CD4-positive, alpha-beta T cell treated with Interferon alpha-2 for 1 hour (primary cell): Measurements from ENCODE around the gene KRT86.
"Not testable (repeated sequence)": the region's sequence is repeated elsewhere in the genome, so short reads cannot be mapped to it uniquely, and the experiment has no call there.

Experiments
- DNase-seq, 2 donors: peaks; one replicate each; pipeline ENCODE4 v3.0.0-alpha.2; 2020 to 2022

Gene KRT86

GRCh38 chr12:52252175-52252615 lies 22.2 kb upstream of the KRT86 start:
- not testable (repeated sequence) for DNase-seq

GRCh38 chr12:52252728-52253343 lies 21.6 kb upstream of the KRT86 start:
- no peak for DNase-seq

- no peak for DNase-seq
Observed at GRCh38 chr12:52253391-52254179, 20.9 kb upstream of the KRT86 start.

- no peak for DNase-seq
Observed at GRCh38 chr12:52254180-52254964, 20.1 kb upstream of the KRT86 start.

- DNase-seq = no peak
Observed at GRCh38 chr12:52254965-52255751, 19.3 kb upstream of the KRT86 start.

- DNase-seq = no peak
Observed at GRCh38 chr12:52255926-52256583, 18.4 kb upstream of the KRT86 start.

- no peak for DNase-seq
Observed at GRCh38 chr12:52256584-52256935, 17.9 kb upstream of the KRT86 start.

GRCh38 chr12:52257074-52257551 lies 17.3 kb upstream of the KRT86 start:
- no peak for DNase-seq

GRCh38 chr12:52257922-52258321 lies 16.5 kb upstream of the KRT86 start:
- DNase-seq = not testable (repeated sequence)

- DNase-seq = no peak
Observed at GRCh38 chr12:52258335-52258901, 16.0 kb upstream of the KRT86 start.

GRCh38 chr12:52259657-52260243 lies 14.7 kb upstream of the KRT86 start:
- DNase-seq = no peak

- no peak for DNase-seq
Observed at GRCh38 chr12:52260361-52261207, 13.9 kb upstream of the KRT86 start.

- DNase-seq = no peak
Observed at GRCh38 chr12:52261208-52261484, 13.3 kb upstream of the KRT86 start.

GRCh38 chr12:52262286-52262685 lies 12.2 kb upstream of the KRT86 start:
- DNase-seq = no peak

GRCh38 chr12:52263761-52264434 lies 10.5 kb upstream of the KRT86 start:
- DNase-seq = no peak

- no peak for DNase-seq
Observed at GRCh38 chr12:52264435-52264825, 10.0 kb upstream of the KRT86 start.

GRCh38 chr12:52266514-52266913 lies 7.9 kb upstream of the KRT86 start:
- DNase-seq = no peak

GRCh38 chr12:52267266-52267665 lies 7.2 kb upstream of the KRT86 start:
- no peak for DNase-seq

- no peak for DNase-seq
Observed at GRCh38 chr12:52267699-52268098, 6.7 kb upstream of the KRT86 start.

GRCh38 chr12:52268212-52268611 lies 6.2 kb upstream of the KRT86 start:
- DNase-seq = no peak
